Endothelial cell of umbilical vein (primary cell): ENCODE measurements around the gene C12orf57. TPM values are rescaled to one million over a fixed set of nuclear protein-coding genes. Genes with fewer than 3 reads are reported as not detected.
A peak's percentile ranks its signal among the peaks of the same experiment; 100 is the strongest.

Experiments
- BruUV-seq: library from RNA; stranded (reverse); fragments of 400-500 nt; replicated peaks from 2 replicates; lab custom pipeline; 2021; lab: Mats Ljungman, UMichigan
- CTCF ChIA-PET: fragments of 300-600, 350-600 bp; sonication (Branson Sonifier 250); formaldehyde crosslinking; loops from one replicate; lab custom pipeline; 2021; ENCODE audit warnings: antibody characterized with exemption, inconsistent platforms; lab: Charles Lee
- POLR2A ChIA-PET: fragments of 300-600, 350-600 bp; sonication (Branson Sonifier 250); formaldehyde crosslinking; loops from one replicate; lab custom pipeline; 2021; ENCODE audit warnings: antibody characterized with exemption, inconsistent platforms; lab: Charles Lee
- DNase-seq: peaks from one replicate; pipeline ENCODE4 v3.0.0-alpha.2; 2011; ENCODE audit warnings: low read depth, low spot score
- FAIRE-seq: peaks from 2 replicates; lab custom pipeline; 2011; peaks lifted over from hg19 to GRCh38; lab: Jason Lieb, UNC
- H2AFZ ChIP-seq: 2 replicates; pipeline ENCODE4 v1.6.0; 2012; ENCODE audit warnings: low read depth, low read length, control low read depth, inconsistent platforms
- H3K27ac ChIP-seq: 2 replicates; pipeline ENCODE4 v1.5.1; 2011; ENCODE audit warnings: low read depth, mild to moderate bottlenecking, control low read depth, low read length, moderate library complexity; ENCODE audit not compliant: insufficient read depth
- H3K27me3 ChIP-seq, 2 experiments: 2 replicates each; pipeline versions ENCODE4 v1.6.0 to v1.6.1; 2011; ENCODE audit warnings: low read length in 2 of 2, mixed read lengths in 1 of 2; ENCODE audit not compliant: control insufficient read depth in 2 of 2, insufficient read depth in 2 of 2
- H3K36me3 ChIP-seq, 2 experiments: 2 replicates in 1 of 2; 3 replicates in 1 of 2; pipeline ENCODE4 v1.5.1; 2011; ENCODE audit warnings: low read length in 2 of 2, mild to moderate bottlenecking in 1 of 2, moderate library complexity in 1 of 2; ENCODE audit not compliant: control insufficient read depth in 2 of 2, insufficient read depth in 2 of 2; ENCODE audit errors: extremely low read depth in 1 of 2
- H3K4me1 ChIP-seq: 3 replicates; pipeline ENCODE4 v1.5.1; 2011; ENCODE audit warnings: mild to moderate bottlenecking, low read length; ENCODE audit not compliant: control insufficient read depth, insufficient read depth; ENCODE audit errors: extremely low read depth
- H3K4me2 ChIP-seq: 2 replicates; pipeline ENCODE4 v1.6.1; 2011; ENCODE audit warnings: low read length, control low read depth, mixed read lengths; ENCODE audit not compliant: insufficient read depth
- H3K4me3 ChIP-seq, 3 experiments: fragments of 200-600 bp in 1 of 3; sonication (generic), shearing (Covaris generic) in 1 of 3; replicated peaks in 1 of 3; 2 replicates each; pipeline ENCODE4 v1.5.1; 2011 to 2016; ENCODE audit warnings: control low read depth in 3 of 3, low read length in 3 of 3, mild to moderate bottlenecking in 2 of 3, inconsistent platforms in 1 of 3, low read depth in 1 of 3, moderate library complexity in 1 of 3; ENCODE audit not compliant: insufficient read depth in 1 of 3
- H3K79me2 ChIP-seq: 2 replicates; pipeline ENCODE4 v1.6.0; 2012; ENCODE audit warnings: low read length, inconsistent platforms; ENCODE audit not compliant: control insufficient read depth, insufficient read depth
- H3K9ac ChIP-seq: replicated peaks from 2 replicates; pipeline ENCODE3; 2011; ENCODE audit warnings: low read length, control low read depth; ENCODE audit not compliant: insufficient read depth; ENCODE audit errors: extremely low read depth
- H3K9me1 ChIP-seq: replicated peaks from 3 replicates; pipeline ENCODE4 v1.6.0; 2011; ENCODE audit warnings: mild to moderate bottlenecking, low read length; ENCODE audit not compliant: control insufficient read depth, insufficient read depth; ENCODE audit errors: extremely low read depth
- H3K9me3 ChIP-seq: replicated peaks from 2 replicates; pipeline ENCODE4 v1.5.1; 2012; ENCODE audit warnings: low read length, inconsistent platforms; ENCODE audit not compliant: control insufficient read depth, insufficient read depth
- H4K20me1 ChIP-seq: replicated peaks from 2 replicates; pipeline ENCODE3; 2011; ENCODE audit warnings: mild to moderate bottlenecking, low read length; ENCODE audit not compliant: control insufficient read depth, insufficient read depth; ENCODE audit errors: extremely low read depth
- CTCF ChIP-seq, 2 donors: IDR thresholded peaks; 1 replicate in 1 of 2; 2 replicates in 1 of 2; pipeline ENCODE4 v1.5.1; 2011; ENCODE audit warnings: low read length in 2 of 2, mild to moderate bottlenecking in 2 of 2, moderate library complexity in 2 of 2, control low read depth in 1 of 2, inconsistent platforms in 1 of 2, low read depth in 1 of 2; ENCODE audit not compliant: insufficient read depth in 1 of 2; ENCODE audit errors: extremely low read depth in 1 of 2
- MAX ChIP-seq: IDR thresholded peaks from 2 replicates; pipeline ENCODE4 v1.6.1; 2011; ENCODE audit not compliant: insufficient read depth, insufficient read length
- POLR2A ChIP-seq: IDR thresholded peaks from 2 replicates; pipeline ENCODE4 v1.6.1; 2012; ENCODE audit warnings: low read depth, mild to moderate bottlenecking, control low read depth, low read length
- POLR2AphosphoS5 ChIP-seq: IDR thresholded peaks from 2 replicates; pipeline ENCODE4 v1.6.1; 2012; ENCODE audit warnings: low read depth, mild to moderate bottlenecking, control low read depth, low read length, moderate library complexity; ENCODE audit not compliant: insufficient read depth
- dilution Hi-C: fragments of 300-500 bp; cut with MboI; formaldehyde crosslinking; loops from one replicate; pipeline ENCODE4 v1.15.0; 2019; ENCODE audit warnings: low sequenced_read_pairs; ENCODE audit not compliant: extremely low pct_ligation_motif_present
- intact Hi-C: fragments of 100-400 bp; cut with micrococcal nuclease; formaldehyde crosslinking; loops from one replicate; pipeline ENCODE4 v1.10.0; 2022
- polyA plus RNA-seq, 4 experiments: library from polyadenylated mRNA; depleted of rRNA in 3 of 4; stranded (reverse) in 3 of 4; unstranded in 1 of 4; fragments of >200 nt; gene quantifications; 2 replicates each; pipeline versions ENCODE4 v1.2.1 to v1.2.3, GENCODE V29; 2011 to 2012; ENCODE audit warnings: missing spikeins in 1 of 4
- total RNA-seq: library from RNA; stranded (reverse); gene quantifications from 2 replicates; pipeline ENCODE4 v1.2.3, GENCODE V29; 2021

C12orf57 gene
- total and polyA plus RNA-seq, 2 donors (not counting 3 experiments of a cell fraction or from before 2014, with no cell fraction given), result 167 to 729 TPM

DNA sequence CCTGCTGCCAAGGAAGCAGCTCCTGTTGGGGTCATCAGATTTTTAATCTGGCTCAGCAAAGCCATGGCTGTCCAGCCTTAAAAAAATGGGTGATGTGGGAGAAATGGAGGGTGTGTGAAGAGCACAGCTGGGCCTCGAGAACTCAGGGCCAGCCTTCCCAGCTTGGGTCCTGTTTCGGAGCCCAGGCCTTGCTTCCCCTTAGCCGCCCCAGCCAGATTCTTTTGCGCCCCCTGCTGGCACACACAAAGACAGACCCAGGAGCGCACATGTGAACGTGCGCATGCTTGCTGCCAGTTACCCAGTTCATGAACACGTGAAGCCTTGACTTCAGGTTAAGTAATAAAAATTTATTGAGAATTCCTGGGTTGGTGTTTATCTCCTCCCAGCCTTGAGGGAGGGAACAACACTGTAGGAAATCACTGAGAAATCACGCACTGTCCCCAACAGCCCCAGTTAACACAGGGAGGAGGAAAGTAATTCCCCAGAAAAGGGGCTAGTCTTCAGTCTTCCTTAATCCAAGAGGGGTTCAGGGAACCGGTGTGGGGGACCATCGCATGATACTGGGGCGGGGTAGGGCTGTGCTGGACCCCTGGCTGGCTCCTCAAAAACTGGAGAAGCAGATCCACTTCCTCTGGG, 21.3 kb downstream of the C12orf57 start:
- Histone ChIP-seq H3K4me2 (no peak overlapping the region), H3K9me3 (no peaks in the 10 kb centered on the region), H3K27me3 (no peaks in the 10 kb centered on the region), H3K9ac (no peak overlapping the region), H3K27ac (no peak overlapping the region), H3K36me3 (peaks cover 13 to 30% of the 10 kb centered on the region in 2 experiments), H3K9me1 (no peaks in the 10 kb centered on the region), H3K4me1 (peaks cover 23% of the 10 kb centered on the region), H4K20me1 (no peaks in the 10 kb centered on the region), H2AFZ (no peak overlapping the region), H3K4me3 (no peak overlapping the region), H3K79me2 (peaks cover 27% of the 10 kb centered on the region)
- TF ChIP-seq MAX, result peak; percentile 69
- peak; percentile 89 to 92 for TF ChIP-seq CTCF (IDR thresholded peaks at IDR 0.05; ENCODE audit: extremely low read depth in 1 of 2, insufficient read depth in 1 of 2, low read depth in 1 of 2, low read length in 2 of 2)
- TF ChIP-seq POLR2AphosphoS5, result peak; percentile 31
- TF ChIP-seq POLR2A, result no peak
- DNase-seq (peak; percentile 80), FAIRE-seq (peak; percentile 95)
- ChIA-PET POLR2A (interaction anchor here (1.0 kb wide), 1 partner anchor 20 kb away, joined by 6 read pairs; the partner anchor contains the start of gene C12orf57), CTCF (interaction anchor here (0.6 to 4.0 kb wide), 28 partner anchors 9 to 673 kb away, joined by 3 to 124 read pairs (median 4); partner anchors contain the start of genes C12orf57, C1RL, LPCAT3 and RNU7-1)
- intact Hi-C loops (loop anchor here (1.0 kb wide), 3 partner anchors 21 to 96 kb away; partner anchors contain the start of gene C12orf57), dilution Hi-C loops (no loop called here)
- BruUV-seq, result no TSS peak
